NCI-H2227 (cell line): ENCODE measurements around the gene DPEP3.
"Not testable (repeated sequence)": the region's sequence is repeated elsewhere in the genome, so short reads cannot be mapped to it uniquely, and the experiment has no call there.

ENCODE experiments used
- DNase-seq: peaks from one replicate; lab custom pipeline; 2025; ENCODE audit not compliant: unreplicated experiment; lab: John Stamatoyannopoulos, UW

The DPEP3 gene

DNA sequence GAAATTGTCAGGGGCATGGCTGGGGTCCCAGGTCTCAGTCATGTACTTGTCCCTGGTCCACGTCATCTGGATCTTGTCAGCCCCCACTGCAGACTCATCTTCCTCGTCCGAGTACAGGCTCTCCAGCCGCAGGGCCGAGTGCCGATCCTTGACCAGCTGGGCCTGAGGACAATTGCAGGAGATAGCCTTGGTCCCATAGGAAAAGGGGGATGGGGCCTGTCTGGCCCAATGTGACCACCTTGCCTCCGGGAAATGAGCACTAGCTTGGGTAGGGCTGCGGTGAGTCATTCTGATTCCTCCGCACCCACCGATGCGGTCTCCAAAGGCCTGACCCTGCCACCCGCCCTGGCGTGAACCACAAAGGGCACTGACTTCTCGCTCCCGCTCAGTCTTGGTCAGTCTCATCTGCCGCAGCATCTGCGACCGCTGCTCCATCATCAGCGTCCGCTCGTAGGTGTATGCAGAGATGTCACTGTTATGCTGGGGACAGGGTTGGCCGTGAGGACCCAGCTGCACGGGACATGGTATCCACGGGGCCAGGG is 34.8 kb downstream of the DPEP3 start:
- no peak for DNase-seq

DNA sequence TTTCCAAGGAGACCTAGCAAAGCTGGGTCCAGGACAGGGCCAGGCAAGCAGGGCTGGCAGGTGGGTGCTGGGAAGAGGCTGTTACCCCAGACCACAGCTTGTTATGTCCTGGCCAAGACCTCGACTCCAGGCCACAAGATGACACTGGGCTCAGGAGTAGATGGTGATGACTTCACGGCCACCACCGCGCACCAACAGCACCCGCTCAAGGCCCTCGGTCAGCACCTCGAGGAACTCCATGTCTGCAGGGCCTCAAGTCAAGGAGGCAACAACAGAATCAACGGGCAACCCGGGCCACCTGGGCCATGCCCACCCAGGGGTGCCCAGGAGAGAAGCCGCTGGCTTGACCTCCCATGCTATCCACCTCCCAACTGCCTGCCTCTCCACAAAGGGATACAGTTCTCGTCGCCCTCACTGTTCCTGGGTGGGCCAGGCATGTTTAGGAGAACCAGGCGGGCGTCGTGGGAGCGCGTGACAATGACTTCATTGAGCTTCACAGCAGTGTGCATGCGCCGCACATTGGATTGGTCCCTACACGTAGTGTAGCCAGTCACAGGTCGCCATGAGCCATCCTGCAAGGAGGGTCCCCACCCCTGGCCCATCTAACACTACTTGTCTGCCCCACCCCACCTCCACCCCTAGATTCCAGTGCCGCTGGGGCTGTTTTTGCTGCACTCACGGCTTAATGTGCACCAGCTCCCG is 35.5 kb downstream of the DPEP3 start:
- DNase-seq, result no peak

DNA sequence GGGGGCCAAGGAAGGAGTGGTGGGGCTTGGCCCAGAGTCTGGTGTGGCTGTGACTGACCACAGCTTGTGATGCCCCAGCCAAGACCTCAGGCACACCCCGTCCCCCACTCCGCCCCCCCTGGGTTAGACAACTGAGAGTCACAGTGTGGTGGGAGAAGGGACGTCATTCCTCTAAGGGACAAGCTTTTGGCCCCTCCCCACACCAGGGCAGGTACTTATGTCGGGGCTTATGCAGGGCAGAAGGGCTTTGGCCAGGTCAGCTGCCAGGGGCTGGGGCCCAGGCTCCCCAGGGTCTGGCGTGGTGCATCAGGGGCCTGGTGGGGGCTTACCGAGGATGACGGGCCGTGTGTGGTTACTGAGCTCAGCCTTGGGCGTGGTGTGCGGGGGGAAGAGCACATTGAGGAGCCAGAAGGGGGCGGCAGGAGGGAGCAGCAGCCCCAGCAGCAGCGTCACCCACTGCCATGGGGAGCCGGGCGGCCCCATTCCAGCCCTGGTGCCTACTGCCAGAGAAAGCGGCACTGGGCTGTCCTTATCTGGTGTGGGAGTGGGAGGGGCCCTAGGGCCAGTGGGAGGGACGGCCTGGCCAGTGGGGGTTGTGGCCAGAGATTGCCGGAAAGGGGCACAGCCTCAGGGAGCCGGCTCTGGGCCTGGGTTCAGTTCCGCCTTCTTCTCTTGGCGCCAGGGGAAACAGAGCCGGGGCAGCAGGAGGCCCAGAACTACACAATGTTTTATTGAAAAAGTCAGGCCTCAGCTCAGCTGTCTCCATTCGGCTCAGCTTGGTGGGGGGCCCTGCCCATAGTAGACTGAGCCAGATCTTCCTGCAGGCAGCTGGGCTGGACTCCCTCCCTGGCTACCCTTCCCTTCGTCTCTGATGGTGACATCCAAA is 36.4 kb downstream of the DPEP3 start, which contains the start of gene LCAT:
LCAT (minus strand) TSS at position 502 of the 886 bp plus-strand sequence; CDS start at position 483, 19 bp downstream.
- DNase-seq, result no peak

DNA sequence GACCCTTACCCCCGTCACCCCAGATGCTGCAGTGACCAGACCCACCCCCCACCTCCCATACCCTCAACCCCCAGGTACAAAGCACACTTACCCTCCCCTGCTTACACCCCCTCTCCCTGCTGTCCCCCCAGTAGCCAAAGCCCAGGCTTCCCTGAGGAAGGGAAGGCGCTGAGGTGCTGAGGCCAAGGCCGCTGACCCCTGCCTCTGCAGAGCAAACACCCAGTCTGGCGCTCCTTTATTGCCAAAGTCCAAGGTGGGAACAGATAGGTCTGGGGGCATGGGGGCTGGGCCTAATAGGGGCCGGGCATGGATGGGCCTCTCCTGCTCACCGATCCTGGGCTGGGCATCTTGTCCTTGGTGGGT is 37.1 kb downstream of the DPEP3 start:
- DNase-seq, result no peak

DNA sequence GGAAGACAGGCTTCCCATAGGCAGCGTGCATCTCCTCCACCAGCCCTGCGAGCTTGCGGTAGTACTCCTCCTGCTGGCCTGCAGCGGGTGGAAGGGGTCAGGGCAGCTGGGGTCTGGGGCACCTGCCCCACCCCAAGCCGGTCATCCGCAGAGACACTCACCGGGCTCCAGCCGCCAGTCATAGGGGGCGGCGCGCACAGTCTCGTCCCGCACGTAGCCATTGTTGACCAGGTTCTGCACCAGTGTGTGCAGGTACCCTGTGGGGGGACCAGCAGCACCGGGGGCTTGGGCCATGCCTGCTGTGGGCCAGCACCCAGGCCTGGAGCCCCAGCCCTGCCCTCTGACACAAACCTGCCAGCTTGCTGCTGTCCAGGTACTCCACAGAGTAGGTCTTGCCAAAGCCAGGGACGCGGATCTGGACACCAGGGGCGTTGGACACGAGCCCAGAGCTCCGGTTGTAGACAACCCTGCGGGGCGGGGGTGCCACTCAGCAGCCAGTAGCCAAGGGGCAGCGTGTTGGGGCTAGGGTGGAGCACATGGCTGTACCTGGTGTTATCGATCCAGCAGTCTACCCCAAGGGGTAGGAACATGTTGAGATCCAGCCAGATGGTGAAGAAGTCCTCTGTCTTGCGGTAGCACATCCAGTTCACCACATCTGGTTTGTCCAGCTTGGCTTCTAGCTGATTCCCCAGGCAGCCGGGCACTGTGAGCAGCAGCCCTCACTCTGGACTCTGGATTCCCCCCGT is 37.6 kb downstream of the DPEP3 start:
- DNase-seq, result no peak

DNA sequence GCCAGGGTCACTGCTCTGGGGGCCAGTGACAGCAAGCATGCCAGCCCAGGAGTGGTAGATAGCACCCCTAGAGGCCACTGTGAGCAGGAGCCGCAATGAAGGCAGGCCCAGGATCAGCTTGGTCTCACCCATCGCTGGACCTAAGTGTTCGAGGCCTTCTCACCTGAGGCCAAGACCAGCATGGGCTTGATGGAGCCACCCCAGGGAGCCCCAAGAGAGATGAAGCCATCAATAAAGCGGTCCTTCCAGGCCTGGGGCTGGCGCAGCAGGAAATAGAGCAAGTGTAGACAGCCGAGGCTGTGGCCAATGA is 38.1 kb downstream of the DPEP3 start:
- DNase-seq, result peak; percentile 23

DNA sequence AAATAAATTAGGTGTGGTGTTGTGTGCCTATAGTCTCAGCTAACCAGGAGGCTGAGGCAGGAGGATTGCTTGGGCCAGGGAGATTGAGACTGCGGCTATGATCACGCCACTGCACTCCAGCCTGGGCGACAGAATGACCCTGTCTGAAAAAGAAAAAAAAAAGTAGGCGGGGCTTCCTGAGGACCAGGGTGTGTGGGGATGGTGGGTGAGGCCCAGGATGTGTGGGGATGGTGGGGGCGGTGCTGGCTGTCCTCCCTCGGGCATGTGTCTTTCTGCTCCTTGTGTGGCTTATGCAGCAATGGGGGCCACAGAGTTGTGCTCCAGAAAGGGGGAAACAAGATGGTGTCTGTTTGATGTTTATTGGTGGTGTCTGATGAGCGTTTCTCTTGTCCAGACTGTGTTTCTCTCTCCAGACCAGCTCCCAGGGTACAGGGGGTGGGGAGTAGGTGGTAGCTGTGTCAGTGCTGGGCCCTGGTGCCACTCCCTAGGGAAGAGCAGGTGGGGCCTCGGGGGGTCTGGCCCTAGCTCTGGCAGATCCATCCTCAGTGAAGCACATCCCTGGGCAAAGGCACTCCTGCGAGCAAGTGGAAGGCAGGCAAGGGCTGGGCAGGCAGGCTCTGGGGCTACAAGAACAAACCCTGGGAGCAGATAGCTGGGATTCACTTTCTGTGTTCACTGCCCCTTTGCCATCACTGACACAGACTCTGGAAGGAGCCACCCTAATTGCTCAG is 38.7 kb downstream of the DPEP3 start:
- no peak for DNase-seq

DNA sequence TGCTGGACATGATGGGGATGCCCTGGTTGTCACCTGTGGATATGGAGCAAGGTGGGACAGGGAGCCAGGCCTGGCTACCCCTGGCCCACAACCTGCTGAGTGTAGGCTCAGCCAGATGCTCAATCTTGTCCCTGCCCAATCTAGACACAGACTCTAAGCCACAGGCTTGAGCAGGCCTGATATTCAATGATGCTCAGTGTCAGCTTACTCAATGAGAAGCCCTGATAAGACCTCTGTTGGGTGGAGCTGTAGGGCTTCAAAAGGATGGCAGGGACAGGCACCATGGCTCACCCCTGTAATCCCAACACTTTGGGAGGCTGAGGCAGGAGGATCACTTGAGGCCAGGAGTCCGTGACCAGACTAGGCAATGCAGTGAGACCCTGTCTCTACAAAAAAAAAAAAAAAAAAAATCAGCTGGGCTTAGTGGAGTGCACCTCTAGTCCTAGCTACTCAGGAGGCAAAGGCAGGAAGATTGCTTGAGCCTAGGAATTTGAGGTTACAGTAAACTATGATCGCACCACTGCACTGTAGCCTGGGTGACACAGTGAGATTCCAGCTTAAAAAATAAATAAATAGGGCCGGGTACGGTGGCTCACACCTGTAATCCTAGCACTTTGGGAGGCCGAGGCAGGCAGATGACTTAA is 39.7 kb downstream of the DPEP3 start:
- no peak for DNase-seq

DNA sequence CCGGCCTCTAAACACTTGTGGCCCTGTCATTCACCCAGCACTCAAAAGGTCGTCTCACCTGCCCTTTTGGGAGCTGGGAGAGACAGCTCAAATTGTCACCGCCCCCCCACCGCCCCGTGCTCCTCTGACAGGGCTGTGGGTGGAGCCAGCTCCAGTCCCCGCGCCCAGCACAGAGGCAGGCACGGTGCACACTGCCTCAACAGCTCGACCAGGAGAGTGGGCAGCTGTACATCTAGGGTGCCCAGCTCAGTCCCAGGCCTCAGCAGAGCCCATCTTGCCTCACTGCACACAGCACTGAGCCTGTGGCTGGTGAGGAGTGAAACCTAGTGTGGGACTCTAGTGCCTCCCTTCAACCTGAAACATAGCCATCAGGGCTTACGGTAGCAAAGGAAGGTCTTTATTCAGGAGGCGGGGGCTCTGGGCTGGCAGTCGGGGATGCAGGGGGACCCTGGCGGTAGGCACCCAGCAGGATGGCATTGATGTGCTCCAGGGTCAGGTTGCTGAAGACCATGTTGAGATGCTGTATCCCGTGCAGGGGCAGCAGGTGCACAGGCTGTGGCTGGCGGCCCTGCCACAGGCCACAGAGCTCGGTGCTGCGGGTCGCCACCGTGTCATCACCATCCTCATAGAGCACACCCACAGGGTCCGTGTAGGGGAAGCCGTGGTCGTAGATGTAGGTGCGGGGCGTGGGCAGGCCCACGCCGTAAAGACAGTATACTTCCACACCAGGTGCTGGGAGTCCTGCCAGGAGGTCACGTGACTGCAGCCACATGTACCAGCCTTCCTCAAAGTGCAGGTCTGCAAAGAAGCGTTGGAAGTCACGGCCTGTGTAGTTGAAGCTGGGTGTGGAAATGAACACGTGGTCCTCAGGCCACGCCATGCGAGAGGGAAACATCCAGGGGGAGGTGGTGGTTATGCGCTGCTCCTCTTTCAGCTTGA is 40.5 kb downstream of the DPEP3 start:
- no peak for DNase-seq

DNA sequence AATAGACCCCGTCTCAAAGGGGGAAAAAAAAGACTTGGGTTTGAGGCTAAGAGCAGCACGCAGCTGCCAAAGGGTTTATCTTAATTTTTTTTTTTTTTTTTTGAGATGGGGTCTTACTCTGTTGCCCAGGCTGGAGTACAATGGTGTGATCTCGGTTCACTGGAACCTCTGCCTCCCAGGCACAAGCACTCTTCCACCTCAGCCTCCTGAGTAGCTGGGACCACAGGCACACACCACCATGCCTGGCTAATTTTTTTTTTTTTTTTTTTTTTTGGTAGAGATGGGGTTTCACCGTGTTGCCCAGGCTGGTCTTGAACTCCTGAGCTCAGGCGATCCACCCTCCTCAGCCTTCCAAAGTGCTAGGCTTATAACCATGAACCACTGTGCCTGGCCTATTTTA is 42.6 kb downstream of the DPEP3 start:
- not testable (repeated sequence) for DNase-seq

DNA sequence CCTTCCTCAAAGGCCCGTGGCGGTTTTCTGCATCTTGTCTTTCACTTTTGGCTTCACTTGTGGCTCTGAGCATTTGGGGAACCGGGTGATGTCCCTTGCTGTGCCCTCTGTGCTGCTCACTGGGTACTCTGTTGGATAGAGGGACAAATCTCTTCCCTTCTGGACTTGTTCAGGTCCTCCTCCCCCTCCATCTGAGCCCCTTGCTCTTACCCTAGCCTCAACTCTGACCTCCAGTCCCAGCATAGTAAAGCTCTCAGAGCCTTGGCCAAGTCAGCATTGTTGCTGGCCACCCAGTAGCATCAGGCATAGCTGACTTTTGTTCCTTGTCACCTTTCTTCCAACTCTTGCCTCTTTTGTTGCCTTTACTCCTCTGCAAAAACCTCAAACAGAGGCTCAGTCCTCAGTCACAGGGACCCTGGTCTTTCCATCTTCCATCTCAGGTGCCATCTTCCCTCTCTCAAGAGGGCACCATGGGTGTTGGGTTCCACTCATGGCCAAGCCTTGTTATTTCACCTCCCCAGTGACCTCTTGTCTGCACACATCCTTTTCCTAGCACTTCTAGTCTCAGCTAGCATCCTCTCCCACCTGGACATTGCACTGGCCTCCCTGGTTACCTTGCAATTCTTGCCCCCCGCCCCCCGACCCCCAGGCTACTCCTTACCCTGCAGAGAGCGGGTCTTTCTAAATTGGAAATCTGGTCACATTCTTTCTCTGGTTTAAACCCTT is 43.3 kb downstream of the DPEP3 start:
- no peak for DNase-seq

DNA sequence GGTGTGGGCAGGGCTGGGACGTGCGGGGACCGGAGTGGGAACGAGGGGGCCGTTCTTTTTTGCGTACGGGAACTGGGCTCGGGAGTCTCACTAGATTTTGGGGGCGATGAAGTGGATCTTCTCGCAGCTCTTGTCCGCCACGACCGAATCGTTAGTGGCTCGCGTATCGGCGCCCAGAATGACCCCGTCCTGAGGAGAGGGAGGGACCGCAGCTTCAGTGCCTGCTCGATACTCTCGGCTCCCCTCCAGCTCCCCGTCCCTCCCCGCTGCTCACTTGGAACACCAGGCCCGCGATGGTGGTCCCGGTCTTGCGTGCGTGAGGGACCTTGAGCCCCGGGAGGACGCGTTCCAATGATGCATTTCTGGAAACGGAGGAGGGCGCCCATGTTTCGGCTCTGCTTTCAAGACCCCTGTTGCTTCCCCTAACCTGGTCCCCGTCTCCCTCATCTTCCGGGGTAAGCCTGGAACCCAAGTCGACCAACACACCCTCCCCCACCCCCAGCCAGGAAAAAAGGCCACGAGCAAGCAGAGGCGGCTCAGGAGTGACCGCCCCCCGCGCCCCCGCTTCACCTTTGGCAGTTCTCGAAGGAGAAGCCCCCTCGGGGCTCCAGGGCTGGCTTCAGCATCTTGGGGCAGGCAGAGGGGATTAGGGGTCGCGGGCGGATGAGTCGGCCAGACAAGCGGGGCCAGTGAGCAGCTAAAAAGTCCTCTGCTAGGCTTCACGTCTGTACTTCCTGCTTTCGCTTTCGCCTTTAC is 44.0 kb downstream of the DPEP3 start, which contains the start of gene PSMB10:
PSMB10 (minus strand) TSS at position 727 of the 756 bp plus-strand sequence; CDS start at position 626, 101 bp downstream.
- peak; percentile 60 for DNase-seq

DNA sequence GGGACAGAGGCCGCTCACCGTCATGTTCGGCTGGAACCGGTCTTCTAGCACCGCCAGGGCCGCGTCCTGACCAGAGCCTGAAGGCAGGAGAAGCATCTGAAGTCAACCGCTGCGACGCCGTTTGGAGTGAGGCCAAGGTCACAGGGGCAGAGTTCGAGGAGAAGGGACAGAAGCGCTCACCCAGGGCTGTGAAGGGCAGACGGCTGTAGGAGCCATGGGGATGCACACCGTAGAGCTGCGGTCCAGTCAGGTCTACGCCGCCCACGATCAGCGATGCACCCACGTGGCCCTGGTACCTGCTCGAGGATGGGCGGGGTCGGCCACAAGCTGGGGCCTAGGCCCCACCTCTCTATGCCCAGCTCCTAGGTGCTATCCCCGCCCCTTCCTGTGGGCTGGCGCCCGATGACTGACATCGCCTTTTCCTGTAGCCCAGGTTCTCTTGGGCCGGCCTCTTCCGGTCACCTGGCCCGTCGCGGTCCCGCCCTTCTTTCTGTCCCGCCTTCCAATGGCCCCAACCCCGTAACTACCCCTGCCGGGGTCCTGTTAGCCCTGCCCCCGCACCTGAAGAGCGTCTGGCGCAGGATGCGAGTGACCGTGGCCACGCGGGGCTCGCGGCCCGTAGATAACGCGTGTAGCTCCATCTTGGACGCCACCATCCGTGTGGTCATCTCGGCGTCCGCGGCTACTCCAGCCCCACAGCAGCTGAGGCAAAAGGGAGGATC is 44.7 kb downstream of the DPEP3 start:
- DNase-seq, result peak; percentile 96

DNA sequence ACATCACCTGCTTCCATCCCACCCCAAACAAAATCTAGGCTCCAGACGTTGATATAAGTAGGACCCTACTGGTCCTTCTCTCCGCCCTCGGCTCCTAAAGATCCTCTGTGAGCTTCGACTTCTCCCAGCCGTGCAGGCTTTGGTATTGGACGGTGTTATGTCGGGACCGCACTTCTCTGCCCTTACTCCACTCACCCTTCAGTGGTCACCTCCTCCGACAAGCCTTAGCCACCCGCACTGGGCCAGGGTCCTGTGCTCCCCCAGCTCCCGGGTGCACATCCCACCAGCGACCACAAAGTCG is 45.2 kb downstream of the DPEP3 start:
- DNase-seq, result no peak

DNA sequence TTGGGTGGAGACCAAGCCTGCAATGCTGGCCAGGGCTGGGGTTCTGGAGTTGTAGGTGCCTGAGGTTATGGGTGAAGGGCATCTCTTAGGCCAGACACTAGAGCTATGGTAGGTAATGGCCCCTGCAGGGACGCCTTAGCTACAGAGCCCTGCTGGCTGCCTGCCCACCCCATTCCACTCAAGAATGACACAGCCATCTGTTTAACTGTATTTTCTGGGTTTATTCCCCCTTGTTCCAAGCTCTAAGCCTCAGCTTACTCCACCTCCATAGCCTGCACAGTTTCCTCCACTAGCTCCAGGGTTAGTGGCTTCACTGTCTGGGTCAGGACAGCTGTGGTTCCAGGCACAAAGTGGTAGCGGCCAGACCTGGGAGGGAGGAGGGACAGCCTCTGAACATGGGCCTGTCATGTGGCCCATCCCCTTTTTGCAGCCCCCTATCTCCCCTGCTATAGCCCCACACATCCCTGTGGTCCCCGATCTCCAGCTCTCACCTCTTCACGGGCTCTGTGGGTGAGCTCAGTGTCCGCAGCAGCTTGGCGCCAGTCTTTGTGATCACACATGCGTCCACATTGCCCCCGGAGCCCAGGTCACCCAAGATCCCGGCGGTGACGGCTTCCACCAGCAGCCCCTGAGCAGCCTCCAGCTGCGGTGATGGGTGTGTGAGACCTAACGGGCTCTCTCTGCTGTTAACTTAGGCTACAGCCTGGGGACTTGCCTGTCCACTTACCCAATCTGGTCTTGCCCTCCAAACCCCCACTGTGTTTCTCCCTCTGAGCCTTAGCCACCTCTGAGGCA is 45.8 kb downstream of the DPEP3 start:
- DNase-seq, result no peak

DNA sequence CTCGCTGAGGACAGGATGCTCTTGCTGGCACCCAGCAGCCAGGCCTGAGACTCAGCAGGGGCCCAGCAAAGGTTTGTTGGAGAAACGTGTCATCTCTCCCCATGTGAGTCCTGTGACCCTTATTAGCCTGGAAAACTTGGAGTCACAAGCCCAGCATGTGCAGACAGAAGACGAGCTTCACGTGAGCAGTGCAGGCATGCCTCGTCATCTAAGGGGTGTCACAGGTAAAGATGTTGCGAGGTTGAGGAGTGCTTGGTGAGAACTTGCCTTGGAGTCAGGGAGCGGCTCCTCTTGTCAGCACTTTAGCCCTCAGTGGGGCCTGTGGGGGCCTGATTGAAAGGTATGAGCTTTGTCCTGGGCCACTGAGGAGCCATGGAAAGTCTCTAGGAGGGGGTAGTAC is 46.5 kb downstream of the DPEP3 start:
- no peak for DNase-seq

DNA sequence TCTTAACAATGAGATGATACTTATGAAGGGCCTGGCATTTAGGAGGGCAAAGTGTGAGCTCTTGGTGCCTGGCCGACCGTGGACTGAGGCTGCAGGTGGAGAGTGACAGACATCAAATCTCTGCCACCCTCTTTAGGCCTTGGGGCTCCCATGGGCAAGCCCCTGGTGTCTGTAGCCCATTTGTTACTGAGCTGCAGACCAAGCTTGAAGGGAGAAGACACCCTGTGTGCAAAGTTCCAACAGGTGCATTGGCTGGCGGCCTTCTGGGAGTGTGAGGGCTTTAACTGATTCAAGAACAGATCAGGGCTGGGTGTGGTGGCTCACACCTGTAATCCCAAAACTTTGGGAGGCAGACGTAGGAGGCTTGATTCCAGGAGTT is 47.8 kb downstream of the DPEP3 start:
- DNase-seq, result no peak
